Spleen (tissue), 11 donors: Measurements from ENCODE around the gene IARS2. TPM values are rescaled to one million over a fixed set of nuclear protein-coding genes. Genes with fewer than 3 reads are reported as not detected.
"Not testable (repeated sequence)": the region's sequence is repeated elsewhere in the genome, so short reads cannot be mapped to it uniquely, and the experiment has no call there.

Source experiments
- DNase-seq: peaks from one replicate; pipeline ENCODE4 v3.0.0-alpha.2; 2020
- H3K27ac ChIP-seq, 8 donors: fragments of 200-600 bp; sonication (generic) in 7 of 8; 1 replicate in 4 of 8; 2 replicates in 4 of 8; pipeline versions ENCODE4 v1.5.0 to v1.8.0; 2016 to 2021; ENCODE audit warnings: inconsistent platforms in 4 of 8, mild to moderate bottlenecking in 4 of 8, moderate library complexity in 1 of 8
- H3K27me3 ChIP-seq, 7 donors: fragments of 200-600 bp; sonication (generic) in 6 of 7; replicated peaks in 1 of 7; 1 replicate in 4 of 7; 2 replicates in 3 of 7; pipeline versions ENCODE4 v1.5.0 to v1.8.0; 2016 to 2021; ENCODE audit warnings: inconsistent platforms in 3 of 7, mild to moderate bottlenecking in 1 of 7
- H3K36me3 ChIP-seq, 6 donors: fragments of 200-600 bp; sonication (generic) in 5 of 6; 1 replicate in 4 of 6; 2 replicates in 2 of 6; pipeline versions ENCODE4 v1.5.0 to v1.8.0; 2016 to 2021; ENCODE audit warnings: inconsistent platforms in 2 of 6
- H3K4me1 ChIP-seq, 6 donors: fragments of 200-600 bp; sonication (generic) in 5 of 6; 1 replicate in 3 of 6; 2 replicates in 3 of 6; pipeline versions ENCODE4 v1.5.0 to v1.8.0; 2016 to 2021; ENCODE audit warnings: inconsistent platforms in 3 of 6
- H3K4me3 ChIP-seq, 8 donors: fragments of 200-600 bp; sonication (generic) in 7 of 8; 1 replicate in 4 of 8; 2 replicates in 4 of 8; pipeline versions ENCODE4 v1.5.0 to v1.8.0; 2016 to 2021; ENCODE audit warnings: inconsistent platforms in 4 of 8, mild to moderate bottlenecking in 4 of 8, moderate library complexity in 2 of 8
- H3K9me3 ChIP-seq, 8 donors: fragments of 200-600 bp; sonication (generic) in 7 of 8; 1 replicate in 4 of 8; 2 replicates in 4 of 8; pipeline versions ENCODE4 v1.5.0 to v1.8.0; 2016 to 2021; ENCODE audit warnings: inconsistent platforms in 4 of 8
- CTCF ChIP-seq, 11 experiments: fragments of 200-600 bp in 7 of 11; fragments of 450-650 bp in 4 of 11; sonication (generic) in 4 of 11; IDR thresholded peaks in 8 of 11; conservative IDR thresholded peaks in 3 of 11; 1 replicate in 7 of 11; 2 replicates in 4 of 11; pipeline versions ENCODE4 v1.4.0 to v1.8.0; 2016 to 2021; ENCODE audit warnings: antibody characterized with exemption in 11 of 11, inconsistent platforms in 4 of 11, mild to moderate bottlenecking in 1 of 11
- POLR2A ChIP-seq, 3 donors: fragments of 450-650 bp; IDR thresholded peaks; one replicate each; pipeline ENCODE4 v1.5.1; 2017; ENCODE audit warnings: antibody characterized with exemption in 3 of 3, mild to moderate bottlenecking in 1 of 3
- POLR2AphosphoS5 ChIP-seq, 3 donors: sonication (generic); formaldehyde crosslinking; IDR thresholded peaks; one replicate each; pipeline ENCODE4 v1.5.1; 2017; ENCODE audit warnings: antibody characterized with exemption in 3 of 3
- WGBS, 5 donors: extraction: QIAGEN DNeasy Blood & Tissue Kit in 3 of 5; methylation state at CpG; one replicate each; pipeline versions ENCODE4 v1.1.5 to v1.1.7; 2013 to 2018; 5-methylcytosine and 5-hydroxymethylcytosine counted together
- intact Hi-C: fragments of 100-400 bp; cut with DNase I; formaldehyde crosslinking; loops from one replicate; pipeline ENCODE4 v1.15.0; 2023; ENCODE audit warnings: low total_unique reads
- polyA plus RNA-seq, 3 donors: library from polyadenylated mRNA; stranded (reverse); fragments of 200-250 nt; gene quantifications; one replicate each; pipeline ENCODE4 v1.2.1, GENCODE V29; 2013
- total RNA-seq, 7 donors: library from RNA; depleted of rRNA in 3 of 7; stranded (reverse); fragments of >200 nt in 3 of 7; fragmentation: NEBNext Ultra II Directional in 4 of 7; extraction: Animal tissue kit (Norgen Biotek cat#: 25700) in 4 of 7; gene quantifications; one replicate each; pipeline versions ENCODE4 v1.1.0 to v1.2.1, GENCODE V29; 2016 to 2021
- donor health status: healthy with polysubstance abuse.
- donor health status: DM: no; HTN: no; CAD: no; lungs with moderate emphysema.
- donor health status: DM: no; HTN: no; CAD: no.
- donor health status: Bipolar disorder and iron deficiency.
- donor health status: healthy.
- donor health status: DM: no; HTN: no; CAD: no.
- donor health status: DM: yes; HTN: yes; CAD: no.

IARS2 gene
- total and polyA plus RNA-seq, 10 donors, result 16.0 to 52.8 (median 41.0) TPM

DNA sequence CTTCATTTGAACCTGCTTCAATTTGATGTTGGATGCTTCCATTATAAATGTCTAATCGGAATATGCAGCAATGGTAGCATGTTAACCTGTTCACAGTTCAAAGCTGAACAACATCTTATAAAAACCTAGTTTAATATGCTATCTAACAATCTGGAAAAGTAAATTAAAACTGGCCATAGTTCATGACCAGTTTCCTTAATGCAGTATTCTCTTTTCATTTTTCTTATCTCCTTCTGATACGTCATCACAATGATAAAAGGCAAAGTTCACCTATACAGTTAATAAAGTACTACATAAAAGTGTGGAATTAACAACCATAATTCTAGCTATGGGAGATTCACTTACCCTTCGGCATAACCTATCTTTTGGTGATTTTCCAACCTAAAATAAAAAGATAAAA, 65.1 kb downstream of the IARS2 start:
- Histone ChIP-seq H3K4me1 (no peaks in the 10 kb centered on the region), H3K36me3 (peaks cover 3 to 99% (median 59%) of the 10 kb centered on the region in 6 donors), H3K27ac (no peak overlapping the region), H3K9me3 (no peaks in the 10 kb centered on the region), H3K27me3 (no peaks in the 10 kb centered on the region), H3K4me3 (no peak overlapping the region)
- no peak for TF ChIP-seq CTCF (IDR thresholded peaks at IDR 0.05 in 8 of 11, conservative IDR thresholded peaks at IDR 0.05 in 3 of 11)
- no peak for TF ChIP-seq POLR2A (IDR thresholded peaks at IDR 0.05)
- TF ChIP-seq POLR2AphosphoS5 (IDR thresholded peaks at IDR 0.05), result no peak
- WGBS, 5 donors, result 96 to 98% (median 97%) methylated on average over 3 of the region's 3 CpGs
- DNase-seq, result no peak
- intact Hi-C loops, result no loop called here

DNA sequence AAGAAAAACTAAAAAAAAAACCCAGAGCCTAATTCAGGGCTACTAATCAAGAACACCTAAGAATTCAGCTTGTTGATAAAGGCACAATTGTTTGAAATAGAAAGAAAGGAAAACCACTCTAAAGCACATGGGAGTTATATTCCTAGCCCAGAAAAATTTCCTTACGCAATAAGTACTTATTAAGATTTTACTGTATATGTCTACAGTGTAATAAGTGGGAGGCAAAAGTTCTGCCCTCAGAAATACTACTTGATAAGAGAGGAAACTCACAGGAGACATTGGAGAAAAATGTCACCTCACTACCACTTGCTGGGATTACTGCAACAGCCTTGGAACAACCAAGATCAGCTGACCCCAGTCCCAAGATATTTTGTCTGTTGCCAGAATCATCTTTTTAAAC, 66.1 kb downstream of the IARS2 start:
- WGBS, 5 donors, result 96 to 100% (median 98%) methylated on average over 1 of the region's 1 CpG
- no peak overlapping the region for H3K4me3 ChIP-seq
- no peaks in the 10 kb centered on the region for H3K9me3 ChIP-seq
- DNase-seq, result no peak
- intact Hi-C loops, result no loop called here
- no peak overlapping the region for H3K27ac ChIP-seq
- no peaks in the 10 kb centered on the region for H3K4me1 ChIP-seq
- no peaks in the 10 kb centered on the region for H3K27me3 ChIP-seq
- H3K36me3 ChIP-seq, result peaks cover 3 to 99% (median 55%) of the 10 kb centered on the region in 6 donors
- no peak for TF ChIP-seq POLR2AphosphoS5 (IDR thresholded peaks at IDR 0.05)
- no peak for TF ChIP-seq POLR2A (IDR thresholded peaks at IDR 0.05)

DNA sequence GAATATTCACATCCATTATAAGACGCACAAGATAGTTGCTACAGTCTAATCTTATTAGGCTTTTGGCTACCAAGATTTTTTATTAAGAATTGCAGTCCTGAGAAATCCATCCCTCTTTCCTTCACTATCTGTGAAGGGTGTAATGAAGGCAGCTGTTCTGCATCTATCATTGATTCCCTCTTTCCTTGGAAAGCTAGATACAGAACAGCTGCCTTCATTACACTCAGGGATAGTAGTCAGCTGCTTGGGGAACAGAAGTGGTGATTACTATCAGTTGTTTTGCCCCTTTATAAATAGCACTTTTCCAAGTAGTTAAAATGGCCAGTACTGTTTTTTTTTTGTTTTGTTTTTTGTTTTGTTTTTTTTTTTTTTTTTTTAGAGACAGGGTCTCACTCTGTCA, 70.2 kb downstream of the IARS2 start:
- Histone ChIP-seq H3K36me3 (peaks cover 0 to 99% (median 51%) of the 10 kb centered on the region in 6 donors), H3K4me1 (no peaks in the 10 kb centered on the region), H3K9me3 (no peaks in the 10 kb centered on the region), H3K4me3 (no peak overlapping the region), H3K27me3 (no peaks in the 10 kb centered on the region), H3K27ac (no peak overlapping the region)
- DNase-seq, result no peak
- TF ChIP-seq POLR2AphosphoS5 (IDR thresholded peaks at IDR 0.05), result no peak
- no peak for TF ChIP-seq POLR2A (IDR thresholded peaks at IDR 0.05)
- TF ChIP-seq CTCF (IDR thresholded peaks at IDR 0.05 in 8 of 11, conservative IDR thresholded peaks at IDR 0.05 in 3 of 11), result no peak
- intact Hi-C loops, result no loop called here
- WGBS, 5 donors, result 88 to 100% (median 98%) methylated on average over 1 of the region's 1 CpG

DNA sequence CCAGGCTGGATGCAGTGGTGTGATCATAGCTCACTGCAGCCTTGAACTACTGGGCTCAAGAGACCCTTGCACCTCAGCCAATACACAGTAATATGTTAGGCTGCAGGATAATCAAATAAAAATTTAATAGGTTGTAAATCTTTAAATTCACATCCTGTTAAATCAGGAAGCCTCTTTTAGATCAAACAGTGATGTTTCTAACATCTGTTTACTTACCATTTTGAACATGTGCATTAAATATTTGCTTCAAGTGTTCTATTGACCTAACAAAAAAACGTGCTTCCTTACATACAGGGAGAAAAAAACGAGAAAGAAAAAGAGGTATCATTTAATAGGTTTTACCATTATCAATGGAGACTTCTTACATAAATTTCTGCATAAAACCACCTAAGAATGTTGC, 70.6 kb downstream of the IARS2 start:
- intact Hi-C loops, result no loop called here
- Histone ChIP-seq H3K36me3 (peaks cover 0 to 99% (median 52%) of the 10 kb centered on the region in 6 donors), H3K27me3 (no peaks in the 10 kb centered on the region), H3K4me1 (no peaks in the 10 kb centered on the region), H3K27ac (no peak overlapping the region), H3K4me3 (no peak overlapping the region), H3K9me3 (no peaks in the 10 kb centered on the region)
- TF ChIP-seq POLR2A (IDR thresholded peaks at IDR 0.05) (no peak), POLR2AphosphoS5 (IDR thresholded peaks at IDR 0.05) (no peak), CTCF (IDR thresholded peaks at IDR 0.05 in 8 of 11, conservative IDR thresholded peaks at IDR 0.05 in 3 of 11) (no peak)
- WGBS, 5 donors, result 85 to 92% (median 89%) methylated on average over 2 of the region's 2 CpGs
- DNase-seq, result no peak

GRCh38 chr1:220166853-220167252, 72.9 kb downstream of the IARS2 start:
- WGBS, 5 donors, result 93 to 97% (median 94%) methylated on average over 4 of the region's 4 CpGs
- no peak for TF ChIP-seq POLR2AphosphoS5 (IDR thresholded peaks at IDR 0.05)
- no peak for TF ChIP-seq POLR2A (IDR thresholded peaks at IDR 0.05)
- no peak for TF ChIP-seq CTCF (IDR thresholded peaks at IDR 0.05 in 8 of 11, conservative IDR thresholded peaks at IDR 0.05 in 3 of 11)
- DNase-seq, result no peak
- H3K4me3 ChIP-seq, result no peak overlapping the region
- H3K27ac ChIP-seq, result no peak overlapping the region
- intact Hi-C loops, result no loop called here
- no peaks in the 10 kb centered on the region for H3K4me1 ChIP-seq
- H3K9me3 ChIP-seq, result peaks cover 0 to 9% (median 2%) of the 10 kb centered on the region in 8 donors
- no peaks in the 10 kb centered on the region for H3K27me3 ChIP-seq
- H3K36me3 ChIP-seq, result peaks cover 0 to 99% (median 67%) of the 10 kb centered on the region in 6 donors

- 95 to 99% (median 97%) methylated on average over 4 of the region's 4 CpGs for WGBS, 5 donors
- H3K4me3 ChIP-seq, H3K9me3 ChIP-seq, intact Hi-C loops, H3K27me3 ChIP-seq, H3K27ac ChIP-seq, H3K4me1 ChIP-seq, DNase-seq: not testable (repeated sequence)
- peaks cover 0 to 96% (median 77%) of the 10 kb centered on the region in 6 donors for H3K36me3 ChIP-seq
Measured at GRCh38 chr1:220169887-220170286, 76.0 kb downstream of the IARS2 start.
